HG03521 (cell line): ENCODE data around the gene CYTH1.

Experiments used
- ATAC-seq: cut with Tn5 transposase; IDR thresholded peaks from one replicate; pipeline ENCODE4 v1.9.1; 2021; ENCODE audit warnings: mild to moderate bottlenecking, moderate library complexity; ENCODE audit not compliant: unreplicated experiment

CYTH1 gene

DNA sequence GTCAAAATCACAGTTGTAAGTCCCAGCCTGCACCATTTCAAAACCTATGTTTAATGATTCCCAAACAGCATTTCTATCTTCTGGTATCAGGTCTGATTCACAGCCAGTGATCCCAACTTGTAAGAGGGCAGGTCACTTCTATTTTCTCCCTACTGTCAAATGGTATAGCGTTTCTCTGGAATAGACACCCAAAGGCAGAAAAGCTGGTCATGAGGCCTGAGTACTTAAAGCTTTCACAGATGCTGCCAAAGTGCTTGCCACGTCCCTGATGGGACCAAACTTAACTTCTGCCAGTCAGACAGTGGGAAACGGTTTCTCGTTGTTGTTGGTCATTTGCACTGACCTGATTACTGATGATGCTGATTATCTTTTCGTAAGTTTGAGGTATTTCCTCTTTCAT lies 43.4 kb downstream of the CYTH1 start:
- ATAC-seq: no peak

DNA sequence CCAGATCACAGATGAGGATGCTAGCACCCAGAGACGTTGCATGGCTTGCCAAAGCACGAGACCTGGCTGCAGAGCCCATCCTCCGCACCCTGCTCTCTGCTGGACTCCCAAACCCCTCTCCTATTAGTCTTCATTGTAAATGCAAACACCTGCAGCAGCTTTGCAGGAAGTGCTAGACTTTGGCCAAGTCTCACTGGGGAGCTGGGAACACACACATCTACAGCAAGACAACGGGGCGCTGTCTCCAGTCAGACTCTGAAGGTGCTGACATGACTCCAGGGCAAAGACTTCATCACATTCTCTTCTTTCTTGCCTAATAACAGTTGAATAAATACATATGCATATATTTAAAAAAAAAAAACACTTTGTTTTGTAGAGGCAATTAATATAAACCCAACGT lies 43.8 kb downstream of the CYTH1 start:
- no peak for ATAC-seq

DNA sequence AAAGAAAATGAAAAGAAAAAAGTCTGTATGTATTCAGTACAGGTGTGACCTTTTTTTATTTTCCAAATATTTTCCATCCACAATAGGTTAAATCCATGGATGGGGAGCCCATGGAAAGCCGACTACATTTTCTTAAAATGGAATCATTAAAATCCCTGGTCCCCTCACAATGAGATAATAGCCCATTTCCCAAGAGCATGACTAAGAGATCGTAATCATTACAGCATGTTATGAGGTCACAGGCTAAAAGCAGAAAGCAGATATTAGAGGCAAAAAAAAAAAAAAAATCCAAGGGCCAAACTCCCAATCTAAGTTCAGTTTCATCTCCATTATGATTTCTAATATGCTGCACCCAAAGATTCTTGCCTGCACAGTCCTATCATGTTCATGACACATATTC lies 44.7 kb downstream of the CYTH1 start:
- no peak for ATAC-seq

DNA sequence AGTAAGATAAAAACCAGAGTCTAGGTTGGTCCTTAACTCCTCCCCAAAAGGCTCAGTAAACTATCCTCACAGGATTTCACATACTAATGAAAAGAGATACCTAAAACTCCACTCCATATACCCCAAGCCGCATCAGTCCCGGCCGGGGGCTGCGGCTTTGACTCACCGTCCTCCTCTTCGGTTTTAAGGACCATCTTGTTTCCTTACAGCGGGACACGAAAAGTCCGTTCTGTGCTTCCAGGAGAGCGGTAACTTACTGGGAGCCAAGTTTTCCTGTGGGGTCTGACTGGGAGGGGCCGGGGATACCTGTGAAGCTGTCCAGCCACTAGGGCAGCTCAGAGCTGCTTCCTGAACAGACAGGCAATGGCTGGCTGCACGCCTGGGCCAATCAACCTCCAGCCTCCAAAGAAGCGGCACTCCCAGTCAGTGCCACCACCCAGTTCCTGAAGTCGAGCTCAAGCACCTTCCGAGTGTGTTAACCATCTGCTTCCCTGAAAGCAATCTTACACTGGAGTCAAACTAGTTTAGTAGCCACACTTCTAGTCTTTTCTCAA lies 45.5 kb downstream of the CYTH1 start:
- ATAC-seq: peak; percentile 57

GRCh38 chr17:78735832-78736525 lies 46.1 kb downstream of the CYTH1 start:
- no peak for ATAC-seq

- ATAC-seq: no peak
These were observed 47.1 kb downstream of the CYTH1 start for GRCh38 chr17:78734793-78735641.

GRCh38 chr17:78732354-78732753 lies 49.7 kb downstream of the CYTH1 start:
- ATAC-seq: no peak

GRCh38 chr17:78731904-78732303 lies 50.2 kb downstream of the CYTH1 start:
- ATAC-seq: no peak

GRCh38 chr17:78729641-78730040 lies 52.4 kb downstream of the CYTH1 start:
- no peak for ATAC-seq

DNA sequence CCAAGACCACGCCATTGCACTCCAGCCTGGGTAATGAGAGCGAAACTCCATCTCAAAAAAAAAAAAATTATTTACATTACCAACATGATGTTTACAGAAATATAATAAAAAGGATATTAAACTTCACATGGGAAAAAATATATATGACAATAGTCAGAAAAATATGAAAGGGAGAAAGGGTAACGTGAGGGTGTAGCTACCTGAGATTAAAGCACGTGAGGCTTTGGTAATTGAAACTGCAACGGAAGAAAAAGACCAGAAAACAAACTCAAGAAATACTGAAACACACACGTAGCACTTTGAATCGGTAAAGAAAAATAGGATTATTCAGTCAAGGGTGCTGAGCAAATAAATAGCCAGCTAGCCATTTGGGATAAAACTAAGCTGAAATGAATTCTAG lies 53.6 kb downstream of the CYTH1 start:
- no peak for ATAC-seq

GRCh38 chr17:78727476-78728229 lies 54.4 kb downstream of the CYTH1 start:
- ATAC-seq: no peak

- no peak for ATAC-seq
These were observed 55.0 kb downstream of the CYTH1 start for GRCh38 chr17:78727057-78727456.

GRCh38 chr17:78726513-78726912 lies 55.6 kb downstream of the CYTH1 start:
- ATAC-seq: no peak

- no peak for ATAC-seq
These were observed 56.5 kb downstream of the CYTH1 start for GRCh38 chr17:78725448-78726021.

GRCh38 chr17:78724999-78725398 lies 57.1 kb downstream of the CYTH1 start:
- no peak for ATAC-seq

GRCh38 chr17:78724544-78724943 lies 57.5 kb downstream of the CYTH1 start:
- no peak for ATAC-seq

- ATAC-seq: no peak
These were observed 58.1 kb downstream of the CYTH1 start for GRCh38 chr17:78723957-78724356.

GRCh38 chr17:78723001-78723796 lies 58.9 kb downstream of the CYTH1 start:
- no peak for ATAC-seq

DNA sequence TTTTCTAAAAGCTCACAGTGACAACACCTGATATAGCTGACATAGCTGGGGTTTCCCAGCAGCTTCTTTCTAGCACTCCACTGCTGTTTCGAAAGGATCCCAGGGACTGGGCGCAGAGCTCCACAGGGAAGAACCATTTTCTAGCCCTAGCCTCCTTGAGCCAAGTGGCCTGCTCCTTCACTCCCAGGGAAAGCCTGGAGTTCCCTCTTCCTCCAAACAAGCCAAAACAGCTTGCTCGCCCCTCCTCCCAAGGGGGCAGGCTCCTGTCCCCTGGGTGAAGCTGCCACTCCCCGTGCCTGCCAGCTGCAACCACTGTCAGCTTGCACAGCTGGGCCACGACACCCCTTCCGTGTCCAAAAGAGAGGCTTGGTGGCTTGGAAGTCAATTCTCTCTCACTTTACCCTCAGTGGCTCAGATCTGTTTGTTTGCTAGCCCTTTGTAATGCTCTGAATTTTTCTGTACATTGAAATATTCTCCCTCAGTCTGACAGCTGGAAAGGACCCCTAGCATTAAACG lies 59.8 kb downstream of the CYTH1 start:
- ATAC-seq: no peak
